ENCODE data around the gene NUDT3.

NUDT3 gene

GRCh38 chr6:34236443-34237315 lies 155.8 kb downstream of the NUDT3 start, which contains the start of gene HMGA1:
TSS of gene HMGA1 (plus strand) at chr6:34236873. CDS start at chr6:34240781, 3,908 bp downstream.
- TF ChIP-seq FOXK2 (IDR thresholded peaks at IDR 0.05) = no peak
- TF ChIP-seq, protein P1, sequence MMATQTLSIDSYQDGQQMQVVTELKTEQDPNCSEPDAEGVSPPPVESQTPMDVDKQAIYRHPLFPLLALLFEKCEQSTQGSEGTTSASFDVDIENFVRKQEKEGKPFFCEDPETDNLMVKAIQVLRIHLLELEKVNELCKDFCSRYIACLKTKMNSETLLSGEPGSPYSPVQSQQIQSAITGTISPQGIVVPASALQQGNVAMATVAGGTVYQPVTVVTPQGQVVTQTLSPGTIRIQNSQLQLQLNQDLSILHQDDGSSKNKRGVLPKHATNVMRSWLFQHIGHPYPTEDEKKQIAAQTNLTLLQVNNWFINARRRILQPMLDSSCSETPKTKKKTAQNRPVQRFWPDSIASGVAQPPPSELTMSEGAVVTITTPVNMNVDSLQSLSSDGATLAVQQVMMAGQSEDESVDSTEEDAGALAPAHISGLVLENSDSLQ (IDR thresholded peaks at IDR 0.05) = peak; percentile 94
- no peak for TF ChIP-seq LEF1 (IDR thresholded peaks at IDR 0.05; ENCODE audit: borderline replicate concordance)
- TF ChIP-seq ZNF384 (IDR thresholded peaks at IDR 0.05) = no peak
- no peak for TF ChIP-seq ARNT (IDR thresholded peaks at IDR 0.05)
- no peak for TF ChIP-seq ELF4 (IDR thresholded peaks at IDR 0.05)
- POLR2A ChIA-PET = interaction anchor here (0.5 to 2.2 kb wide), 10 partner anchors 9 to 178 kb away, joined by 3 to 21 read pairs (median 3); partner anchors contain the start of gene SMIM29
- DNase-seq (ENCODE audit: extremely low spot score) = peak; percentile 92
- CTCF ChIA-PET = interaction anchor here (1.3 to 1.7 kb wide), 2 partner anchors 13 to 41 kb away, joined by 3 to 4 read pairs; partner anchors contain the start of gene SMIM29

- POLR2A ChIA-PET = interaction anchor here (1.0 to 2.2 kb wide), 8 partner anchors 9 to 179 kb away, joined by 3 to 21 read pairs (median 5); partner anchors contain the start of gene SMIM29
- DNase-seq (ENCODE audit: extremely low spot score) = no peak
- CTCF ChIA-PET = interaction anchor here (1.3 to 1.7 kb wide), 2 partner anchors 13 to 40 kb away, joined by 3 to 4 read pairs; partner anchors contain the start of gene SMIM29
- TF ChIP-seq SP1 (IDR thresholded peaks at IDR 0.05) = no peak
- TF ChIP-seq ZNF384 (IDR thresholded peaks at IDR 0.05) = no peak
- TF ChIP-seq BHLHE40 (IDR thresholded peaks at IDR 0.05; ENCODE audit: borderline replicate concordance) = no peak
- no peak for TF ChIP-seq CTBP1 (IDR thresholded peaks at IDR 0.05; ENCODE audit: borderline replicate concordance)
- TF ChIP-seq L3MBTL2 (conservative IDR thresholded peaks at IDR 0.05) = no peak
- TF ChIP-seq FOXK2 (IDR thresholded peaks at IDR 0.05) = no peak
- no peak for TF ChIP-seq ARNT (IDR thresholded peaks at IDR 0.05)
- TF ChIP-seq TARDBP (IDR thresholded peaks at IDR 0.05) = no peak
- TF ChIP-seq FOXA1 (IDR thresholded peaks at IDR 0.05) = no peak
- TF ChIP-seq SUZ12 (IDR thresholded peaks at IDR 0.05) = no peak
- TF ChIP-seq, protein P1 (IDR thresholded peaks at IDR 0.05) = no peak
- TF ChIP-seq LEF1 (IDR thresholded peaks at IDR 0.05; ENCODE audit: borderline replicate concordance) = no peak
- TF ChIP-seq NFRKB (IDR thresholded peaks at IDR 0.05) = no peak
- TF ChIP-seq HDGF (IDR thresholded peaks at IDR 0.05; ENCODE audit: borderline replicate concordance) = no peak
These were observed 156.4 kb downstream of the NUDT3 start for GRCh38 chr6:34236131-34236442.

- DNase-seq (ENCODE audit: extremely low spot score) = no peak
- ChIA-PET POLR2A (interaction anchor here (1.0 to 2.2 kb wide), 3 partner anchors 12 to 156 kb away, joined by 3 to 21 read pairs (median 13); partner anchors contain the start of gene SMIM29), CTCF (no interaction called here)
- TF ChIP-seq BHLHE40 (IDR thresholded peaks at IDR 0.05; ENCODE audit: borderline replicate concordance) (no peak), FOXA1 (IDR thresholded peaks at IDR 0.05) (no peak), L3MBTL2 (conservative IDR thresholded peaks at IDR 0.05) (no peak), CTBP1 (IDR thresholded peaks at IDR 0.05; ENCODE audit: borderline replicate concordance) (no peak), NFRKB (IDR thresholded peaks at IDR 0.05) (no peak), ARNT (IDR thresholded peaks at IDR 0.05) (no peak), HDGF (IDR thresholded peaks at IDR 0.05; ENCODE audit: borderline replicate concordance) (no peak), LEF1 (IDR thresholded peaks at IDR 0.05; ENCODE audit: borderline replicate concordance) (no peak), FOXK2 (IDR thresholded peaks at IDR 0.05) (no peak), TARDBP (IDR thresholded peaks at IDR 0.05) (no peak), ELF4 (IDR thresholded peaks at IDR 0.05) (no peak), SUZ12 (IDR thresholded peaks at IDR 0.05) (no peak), SP1 (IDR thresholded peaks at IDR 0.05) (no peak), FOXM1 (IDR thresholded peaks at IDR 0.05; ENCODE audit: borderline replicate concordance) (no peak), ZNF384 (IDR thresholded peaks at IDR 0.05) (no peak)
- TF ChIP-seq, protein P1 (IDR thresholded peaks at IDR 0.05) = no peak
These were observed 156.9 kb downstream of the NUDT3 start for GRCh38 chr6:34235307-34236130.

DNA sequence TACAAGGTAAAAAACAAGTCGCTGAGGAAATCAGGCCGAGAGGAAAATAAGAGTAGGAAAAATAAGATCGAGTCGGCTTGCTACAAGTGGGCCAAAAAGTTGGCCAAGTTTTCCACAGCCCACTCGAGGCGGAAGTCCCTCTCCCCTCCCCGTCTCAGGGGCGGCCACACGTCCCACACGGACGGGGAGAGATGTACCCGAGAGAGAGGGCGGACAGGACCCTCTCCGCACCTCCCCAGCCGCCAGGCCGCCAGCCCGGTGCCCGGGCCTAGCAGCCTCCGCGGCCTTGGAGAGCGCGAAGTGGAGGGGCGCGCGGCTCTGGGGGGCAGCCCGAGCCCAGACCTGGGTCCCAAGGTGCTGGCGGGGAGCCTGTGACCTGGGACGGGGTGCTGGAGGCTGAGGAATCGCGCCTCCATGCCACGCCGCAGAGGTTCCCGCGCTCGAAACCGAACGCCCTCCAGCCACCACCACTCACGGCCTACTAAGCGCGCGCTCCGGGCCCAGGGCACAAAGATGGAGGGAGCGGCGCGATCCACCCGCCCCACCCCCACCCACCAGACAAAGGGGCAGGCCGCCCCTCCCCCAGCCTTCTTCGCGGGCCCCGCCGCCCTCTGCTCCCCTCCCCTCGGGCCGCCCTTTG lies 157.7 kb downstream of the NUDT3 start:
- DNase-seq (ENCODE audit: extremely low spot score) = no peak
- CTCF ChIA-PET = no interaction called here
- POLR2A ChIA-PET = no interaction called here
- TF ChIP-seq L3MBTL2 (conservative IDR thresholded peaks at IDR 0.05) (no peak), LEF1 (IDR thresholded peaks at IDR 0.05; ENCODE audit: borderline replicate concordance) (no peak)

DNA sequence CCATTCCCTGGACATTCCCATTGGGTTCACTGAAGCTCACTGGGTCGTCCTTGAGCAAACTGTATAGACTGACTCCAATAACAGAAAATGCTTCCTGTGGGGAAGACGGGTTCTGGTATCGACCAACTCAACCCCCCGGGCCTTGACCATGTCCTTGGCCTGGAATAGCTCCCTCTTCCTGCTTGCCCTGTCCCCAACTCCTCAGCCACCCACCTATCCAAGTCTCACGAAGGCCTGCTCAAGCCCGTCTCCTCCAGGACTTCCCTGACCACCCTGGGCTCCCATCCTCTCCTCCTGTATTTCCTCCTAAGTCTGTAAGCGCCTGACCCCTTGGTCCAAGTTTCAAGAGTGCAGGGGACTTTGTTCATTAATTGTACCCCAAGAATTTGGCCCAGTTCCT lies 158.6 kb downstream of the NUDT3 start:
- TF ChIP-seq BHLHE40 (IDR thresholded peaks at IDR 0.05; ENCODE audit: borderline replicate concordance) (no peak), FOXA1 (IDR thresholded peaks at IDR 0.05) (no peak)
- ChIA-PET CTCF (no interaction called here), POLR2A (interaction anchor here (1.6 kb wide), 1 partner anchor 192 kb away, joined by 6 read pairs; the partner anchor contains the start of gene RPS10)

More for the DNA sequence above, 158.6 kb downstream of the NUDT3 start:
- DNase-seq (ENCODE audit: extremely low spot score) = no peak

Measured in HEK293T (cell line).